Keratinocyte (primary cell): ENCODE results near the gene STIMATE. TPM values are rescaled to one million over a fixed set of nuclear protein-coding genes. Genes with fewer than 3 reads are reported as not detected.

Experiments used
- DNase-seq: peaks from one replicate; pipeline ENCODE4 v3.0.0-alpha.2; 2011; ENCODE audit warnings: low read depth, missing footprints, low spot score
- FAIRE-seq: peaks from 2 replicates; lab custom pipeline; 2011; peaks lifted over from hg19 to GRCh38; lab: Jason Lieb, UNC
- H2AFZ ChIP-seq: 2 replicates; pipeline ENCODE4 v1.6.0; 2012; ENCODE audit warnings: low read length, control low read depth, inconsistent platforms; ENCODE audit not compliant: control insufficient read depth
- H3K27ac ChIP-seq: 2 replicates; pipeline ENCODE4 v1.5.1; 2011; ENCODE audit warnings: low read length; ENCODE audit not compliant: control insufficient read depth, insufficient read depth
- H3K27me3 ChIP-seq: 3 replicates; pipeline ENCODE4 v1.6.0; 2011; ENCODE audit warnings: low read length; ENCODE audit not compliant: control insufficient read depth, insufficient read depth; ENCODE audit errors: extremely low read depth
- H3K36me3 ChIP-seq, 2 experiments: 2 replicates in 1 of 2; 3 replicates in 1 of 2; pipeline ENCODE4 v1.5.1; 2011; ENCODE audit warnings: low read length in 2 of 2, mild to moderate bottlenecking in 1 of 2; ENCODE audit not compliant: control insufficient read depth in 2 of 2, insufficient read depth in 2 of 2; ENCODE audit errors: extremely low read depth in 1 of 2
- H3K4me1 ChIP-seq: 3 replicates; pipeline ENCODE4 v1.5.1; 2011; ENCODE audit warnings: low read length; ENCODE audit not compliant: control insufficient read depth, insufficient read depth; ENCODE audit errors: extremely low read depth
- H3K4me2 ChIP-seq: 3 replicates; pipeline ENCODE4 v1.6.0; 2011; ENCODE audit warnings: low read depth, low read length; ENCODE audit not compliant: control insufficient read depth, insufficient read depth; ENCODE audit errors: extremely low read depth
- H3K4me3 ChIP-seq, 3 experiments: fragments of 200-600 bp in 1 of 3; sonication (generic) in 1 of 3; 2 replicates in 2 of 3; 3 replicates in 1 of 3; pipeline ENCODE4 v1.5.1; 2011 to 2016; ENCODE audit warnings: low read length in 3 of 3, mild to moderate bottlenecking in 3 of 3, control low read depth in 2 of 3, inconsistent platforms in 1 of 3, low read depth in 1 of 3, mixed read lengths in 1 of 3, mixed run types in 1 of 3, moderate library complexity in 1 of 3; ENCODE audit not compliant: control insufficient read depth in 2 of 3, insufficient read depth in 2 of 3; ENCODE audit errors: extremely low read depth in 1 of 3
- H3K79me2 ChIP-seq: 2 replicates; pipeline ENCODE4 v1.6.0; 2012; ENCODE audit warnings: low read length; ENCODE audit not compliant: control insufficient read depth, insufficient read depth
- H3K9ac ChIP-seq: 3 replicates; pipeline ENCODE4 v1.6.0; 2011; ENCODE audit warnings: low read length; ENCODE audit not compliant: control insufficient read depth, insufficient read depth; ENCODE audit errors: extremely low read depth
- H3K9me1 ChIP-seq: 3 replicates; pipeline ENCODE4 v1.6.0; 2011; ENCODE audit warnings: low read length; ENCODE audit not compliant: control insufficient read depth, insufficient read depth; ENCODE audit errors: extremely low read depth
- H3K9me3 ChIP-seq: 2 replicates; pipeline ENCODE4 v1.5.1; 2012; ENCODE audit warnings: low read depth, low read length; ENCODE audit not compliant: control insufficient read depth
- H4K20me1 ChIP-seq: 3 replicates; pipeline ENCODE4 v1.6.0; 2011; ENCODE audit warnings: low read length; ENCODE audit not compliant: control insufficient read depth, insufficient read depth; ENCODE audit errors: extremely low read depth
- CTCF ChIP-seq, 3 experiments: IDR thresholded peaks in 1 of 3; conservative IDR thresholded peaks in 1 of 3; optimal IDR thresholded peaks in 1 of 3; 2 replicates in 2 of 3; 3 replicates in 1 of 3; pipeline versions ENCODE3 to v1.5.1; 2011; ENCODE audit warnings: low read length in 3 of 3, mild to moderate bottlenecking in 3 of 3, moderate library complexity in 2 of 3, control low read depth in 1 of 3, inconsistent platforms in 1 of 3; ENCODE audit not compliant: insufficient read depth in 2 of 3; ENCODE audit errors: extremely low read depth in 1 of 3
- EZH2 ChIP-seq: IDR thresholded peaks from one replicate; pipeline ENCODE4 v1.6.1; 2012; ENCODE audit warnings: inconsistent platforms, mild to moderate bottlenecking, low read length, moderate library complexity
- dilution Hi-C: fragments of 300-500 bp; cut with MboI; formaldehyde crosslinking; loops from one replicate; pipeline ENCODE4 v1.7.0; 2020; ENCODE audit warnings: low sequenced_read_pairs; ENCODE audit not compliant: extremely low pct_ligation_motif_present
- polyA plus RNA-seq, 5 experiments: library from polyadenylated mRNA; depleted of rRNA in 3 of 5; stranded (reverse) in 3 of 5; stranded (forward) in 1 of 5; unstranded in 1 of 5; fragments of >200 nt; gene quantifications; 1 replicate in 1 of 5; 2 replicates in 3 of 5; 3 replicates in 1 of 5; pipeline versions ENCODE4 v1.2.1 to v1.2.3, GENCODE V29; 2011 to 2012; ENCODE audit warnings: missing spikeins in 2 of 5, low read depth in 1 of 5, low replicate concordance in 1 of 5

STIMATE gene
- polyA plus RNA-seq, 1 donor (not counting 4 experiments of a cell fraction or from before 2014, with no cell fraction given), result 8.2 TPM

- dilution Hi-C loops, result no loop called here
- H3K9me1 ChIP-seq, result peaks cover 2% of the 10 kb centered on the region
- FAIRE-seq (no peak), DNase-seq (no peak)
- no peaks in the 10 kb centered on the region for H3K9me3 ChIP-seq
- H3K36me3 ChIP-seq, result peaks cover 1 to 7% of the 10 kb centered on the region in 2 experiments
- H3K4me2 ChIP-seq, result no peak overlapping the region
- H2AFZ ChIP-seq, result no peak overlapping the region
- H3K9ac ChIP-seq, result no peak overlapping the region
- peaks cover 2% of the 10 kb centered on the region for H4K20me1 ChIP-seq
- H3K27ac ChIP-seq, result no peak overlapping the region
- no peaks in the 10 kb centered on the region for H3K27me3 ChIP-seq
- peaks cover 33% of the 10 kb centered on the region for H3K79me2 ChIP-seq
- TF ChIP-seq CTCF (optimal IDR thresholded peaks at IDR 0.05 in 1 of 3, IDR thresholded peaks at IDR 0.05 in 1 of 3, conservative IDR thresholded peaks at IDR 0.05 in 1 of 3; ENCODE audit: extremely low read depth in 1 of 3, insufficient read depth in 2 of 3, low read length in 3 of 3), result no peak
- no peak for TF ChIP-seq EZH2
- H3K4me3 ChIP-seq, result no peak overlapping the region
- peaks cover 18% of the 10 kb centered on the region for H3K4me1 ChIP-seq
Measured at GRCh38 chr3:52891164-52891563, 6.2 kb downstream of the STIMATE start.

- no peaks in the 10 kb centered on the region for H3K9me3 ChIP-seq
- peaks cover 2 to 12% of the 10 kb centered on the region in 2 experiments for H3K36me3 ChIP-seq
- dilution Hi-C loops, result no loop called here
- no peak for DNase-seq
- no peak overlapping the region for H3K4me3 ChIP-seq
- H2AFZ ChIP-seq, result no peak overlapping the region
- peaks cover 16% of the 10 kb centered on the region for H3K4me1 ChIP-seq
- no peak overlapping the region for H3K9ac ChIP-seq
- TF ChIP-seq EZH2 (no peak), CTCF (optimal IDR thresholded peaks at IDR 0.05 in 1 of 3, IDR thresholded peaks at IDR 0.05 in 1 of 3, conservative IDR thresholded peaks at IDR 0.05 in 1 of 3; ENCODE audit: extremely low read depth in 1 of 3, insufficient read depth in 2 of 3, low read length in 3 of 3) (no peak)
- H3K27ac ChIP-seq, result no peak overlapping the region
- H4K20me1 ChIP-seq, result peaks cover 2% of the 10 kb centered on the region
- H3K9me1 ChIP-seq, result peaks cover 2% of the 10 kb centered on the region
- H3K79me2 ChIP-seq, result peaks cover 31% of the 10 kb centered on the region
- no peaks in the 10 kb centered on the region for H3K27me3 ChIP-seq
- no peak for FAIRE-seq
- no peak overlapping the region for H3K4me2 ChIP-seq
Measured at GRCh38 chr3:52890735-52891134, 6.6 kb downstream of the STIMATE start.
